Activated CD8-positive, alpha-beta memory T cell treated with anti-CD3 and anti-CD28 coated beads, Interleukin-2, amount 50 U/mL, for 24 hours (primary cell): Measurements from ENCODE around the gene PADI2.

Experiments used
- DNase-seq: peaks from one replicate; pipeline ENCODE4 v3.0.0-alpha.2; 2020; ENCODE audit errors: extremely low read depth

PADI2 gene

DNA sequence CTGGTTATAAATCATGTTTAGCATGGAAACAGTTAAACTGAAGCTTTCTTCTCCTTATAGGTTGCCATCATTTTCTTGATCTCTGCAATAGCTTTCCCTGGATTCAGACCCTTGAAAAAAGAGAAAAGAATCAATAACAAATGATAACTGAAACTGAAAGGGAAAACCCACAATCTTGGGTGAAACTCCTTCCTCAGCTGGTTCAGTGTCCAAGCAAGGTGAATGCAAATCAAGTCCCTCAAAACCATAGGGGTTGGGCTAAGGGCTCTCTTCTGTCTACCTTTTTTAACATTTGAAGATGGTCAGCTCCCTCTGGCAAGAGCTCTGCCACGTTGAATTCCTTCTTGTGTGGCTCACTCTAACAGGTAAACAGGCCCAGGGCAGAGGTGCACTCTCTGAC, 100.4 kb downstream of the PADI2 start:
- no peak for DNase-seq

DNA sequence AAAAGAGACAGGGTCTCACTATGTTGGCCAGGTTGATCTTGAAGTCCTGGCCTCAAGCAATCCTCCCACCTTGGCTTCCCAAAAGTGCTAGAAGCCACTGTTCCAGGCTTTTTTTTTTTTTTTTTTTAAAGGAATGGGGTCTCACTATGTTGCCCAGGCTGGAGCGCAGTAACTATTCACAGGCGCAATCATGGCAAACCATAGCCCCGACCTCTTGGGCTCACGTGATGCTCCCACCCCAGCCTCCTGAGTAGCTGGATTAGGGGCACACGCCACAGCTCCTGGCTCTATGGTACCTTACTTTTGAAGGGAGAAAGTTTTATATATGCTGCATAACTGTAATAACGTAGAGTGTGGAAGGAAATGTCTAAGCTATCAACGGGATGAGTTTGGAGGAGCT, 101.8 kb downstream of the PADI2 start:
- DNase-seq: no peak
